A549 (cell line): ENCODE results near the gene NFRKB. TPM values are rescaled to one million over a fixed set of nuclear protein-coding genes. Genes with fewer than 3 reads are reported as not detected.

ENCODE experiments used
- ATAC-seq, 2 experiments: fragments of 200-7000 bp in 1 of 2; fragments of >200 bp in 1 of 2; cut with Nextera tagmentation in 1 of 2; cut with Tn5 transposase in 1 of 2; 3 replicates each; pipeline versions ENCODE4 v1.8.0 to v1.9.1; 2018 to 2020; ENCODE audit warnings: mild to moderate bottlenecking in 1 of 2, moderate library complexity in 1 of 2
- CTCF ChIA-PET: fragments of 300-600 bp; sonication (Branson Sonifier 250); formaldehyde crosslinking; extraction: SDS; loops from one replicate; lab custom pipeline; 2021; ENCODE audit warnings: antibody characterized with exemption, inconsistent platforms; lab: Yijun Ruan, JAX
- POLR2A ChIA-PET: fragments of 350-600 bp; formaldehyde crosslinking; extraction: SDS; loops from one replicate; lab custom pipeline; 2021; ENCODE audit warnings: antibody characterized with exemption, inconsistent platforms; lab: Yijun Ruan, JAX
- DNase-seq, 2 experiments: peaks; one replicate each; pipeline versions ENCODE4 v3.0.0 to v3.0.0-alpha.2; 2011 to 2016; ENCODE audit warnings: low read depth in 1 of 2, low spot score in 1 of 2
- FAIRE-seq: peaks from 2 replicates; lab custom pipeline; 2011; peaks lifted over from hg19 to GRCh38; lab: Jason Lieb, UNC
- H3K27ac ChIP-seq, 2 experiments: fragments of >200 bp; sonication (Bioruptor Twin); formaldehyde crosslinking; 3 replicates each; pipeline ENCODE4 v1.5.1; 2016 to 2017
- H3K4me1 ChIP-seq: fragments of >200 bp; sonication (Bioruptor Twin); formaldehyde crosslinking; 3 replicates; pipeline ENCODE4 v1.6.1; 2016
- H3K4me2 ChIP-seq: fragments of >200 bp; sonication (Bioruptor Twin); formaldehyde crosslinking; 3 replicates; pipeline ENCODE4 v1.6.1; 2016
- H3K4me3 ChIP-seq: fragments of >200 bp; sonication (Bioruptor Twin); formaldehyde crosslinking; 3 replicates; pipeline ENCODE4 v1.5.1; 2016
- H3K9me3 ChIP-seq: fragments of >200 bp; sonication (Bioruptor Twin); formaldehyde crosslinking; 3 replicates; pipeline ENCODE4 v1.6.1; 2016
- BHLHE40 ChIP-seq: IDR thresholded peaks from 2 replicates; pipeline ENCODE4 v1.6.1; 2012; ENCODE audit warnings: low read depth, low read length, inconsistent platforms
- CBX2 ChIP-seq: fragments of 200-600 bp; sonication (generic); IDR thresholded peaks from 2 replicates; pipeline ENCODE4 v1.6.1; 2016; ENCODE audit warnings: low read depth, mild to moderate bottlenecking, borderline replicate concordance
- GATA3 ChIP-seq: IDR thresholded peaks from 2 replicates; pipeline ENCODE4 v1.6.1; 2012; ENCODE audit warnings: borderline replicate concordance
- HEYL ChIP-seq: fragments of 250-450 bp; sonication (Bioruptor Pico); IDR thresholded peaks from 2 replicates; pipeline ENCODE4 v1.8.0; 2021; ENCODE audit warnings: mild to moderate bottlenecking, moderate library complexity
- HOXB13 ChIP-seq: fragments of 250-450 bp; sonication (Bioruptor Pico); IDR thresholded peaks from 2 replicates; pipeline ENCODE4 v1.5.0; 2020; ENCODE audit warnings: low read depth, mild to moderate bottlenecking, moderate library complexity
- JUNB ChIP-seq: fragments of >200 bp; sonication (Bioruptor Twin); formaldehyde crosslinking; IDR thresholded peaks from 2 replicates; pipeline ENCODE4 v1.6.1; 2016
- NFE2L2 ChIP-seq: fragments of 150-350 bp; conservative IDR thresholded peaks from 2 replicates; pipeline ENCODE4 v1.6.1; 2014; ENCODE audit warnings: low read length
- RAD21 ChIP-seq, 2 experiments: fragments of >200 bp in 1 of 2; sonication (Bioruptor Twin) in 1 of 2; formaldehyde crosslinking in 1 of 2; IDR thresholded peaks in 1 of 2; conservative IDR thresholded peaks in 1 of 2; 2 replicates in 1 of 2; 3 replicates in 1 of 2; pipeline ENCODE4 v1.6.1; 2012 to 2018; ENCODE audit warnings: inconsistent platforms in 1 of 2
- ZFP36 ChIP-seq: fragments of 450-650 bp; IDR thresholded peaks from 2 replicates; pipeline ENCODE4 v1.6.1; 2014; ENCODE audit warnings: borderline replicate concordance; ENCODE audit not compliant: partially characterized antibody
- ZSCAN20 ChIP-seq: fragments of 250-450 bp; sonication (Bioruptor Pico); IDR thresholded peaks from 2 replicates; pipeline ENCODE4 v1.8.0; 2022; ENCODE audit warnings: mild to moderate bottlenecking, moderate library complexity
- WGBS: methylation state at CpG from one replicate; pipeline ENCODE4 v1.1.6; 2017; ENCODE audit errors: missing lambda C conversion rate; 5-methylcytosine and 5-hydroxymethylcytosine counted together
- polyA plus RNA-seq, 4 experiments: library from polyadenylated mRNA; depleted of rRNA in 3 of 4; stranded (reverse); fragments of >200 nt; fragmentation: RNase III in 1 of 4; extraction: RNeasy Plus Mini Kit Qiagen cat#74134 plus additional on column Dnase treatment in 1 of 4; gene quantifications; 2 replicates in 3 of 4; 3 replicates in 1 of 4; pipeline ENCODE4 v1.2.3, GENCODE V29; 2011 to 2017
- TF ChIP-seq, protein P1 (sequence below): fragments of >200 bp; sonication (Bioruptor Twin); formaldehyde crosslinking; IDR thresholded peaks from 3 replicates; pipeline ENCODE4 v1.5.1; 2016
- TF ChIP-seq, protein P2 (sequence below): IDR thresholded peaks from 2 replicates; pipeline ENCODE4 v1.6.1; 2012
- TF ChIP-seq, protein P3 (sequence below): fragments of 250-450 bp; sonication (Bioruptor Pico); IDR thresholded peaks from 2 replicates; pipeline ENCODE4 v1.5.0; 2021; ENCODE audit warnings: mild to moderate bottlenecking, moderate library complexity, borderline replicate concordance
- TF ChIP-seq, protein P4 (sequence below): fragments of 450-650 bp; IDR thresholded peaks from 2 replicates; pipeline ENCODE4 v1.6.1; 2014; ENCODE audit warnings: antibody characterized with exemption
- TF ChIP-seq, protein P5 (sequence below): fragments of >200 bp; sonication (Bioruptor Twin); formaldehyde crosslinking; IDR thresholded peaks from 3 replicates; pipeline ENCODE4 v1.6.1; 2016
- TF ChIP-seq, protein P6 (sequence below): IDR thresholded peaks from 2 replicates; pipeline ENCODE4 v1.6.1; 2012
- TF ChIP-seq, protein P7 (sequence below): IDR thresholded peaks from 2 replicates; pipeline ENCODE4 v1.6.1; 2012; ENCODE audit warnings: low read depth, borderline replicate concordance

Gene NFRKB
- polyA plus RNA-seq, 2 of the 4 experiments (the other 2 are of a cell fraction): 10.2 to 12.6 TPM

DNA sequence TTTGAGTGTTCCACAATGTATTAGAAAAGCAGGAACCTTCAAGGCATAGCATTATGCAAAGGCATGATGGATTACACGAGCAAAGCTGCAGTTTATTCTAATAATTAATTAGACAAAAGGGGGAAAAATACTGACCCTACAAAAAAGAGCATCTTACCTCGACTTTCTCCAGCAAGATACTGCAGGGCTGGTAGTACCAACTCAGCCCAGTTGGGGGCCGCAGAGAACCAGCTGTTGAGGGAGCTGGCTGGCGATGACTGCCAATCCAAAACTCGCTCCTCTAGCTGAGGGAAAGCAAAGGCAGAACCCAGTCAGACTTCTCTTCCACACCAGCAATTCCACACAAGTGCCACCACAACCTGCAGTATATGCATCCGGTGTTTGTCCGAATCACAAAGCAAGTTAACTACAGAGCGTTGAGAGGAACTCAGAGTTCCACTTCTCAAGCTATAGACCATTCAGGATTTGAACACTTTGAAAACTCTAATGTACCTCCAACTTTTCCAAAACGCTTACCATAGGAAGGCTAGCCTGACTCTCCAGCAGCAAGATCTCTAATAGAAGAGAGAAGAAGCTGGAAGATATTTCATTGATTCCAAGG is 13.7 kb downstream of the NFRKB start:
- Histone ChIP-seq H3K4me3 (no peak overlapping the region), H3K27ac (no peak overlapping the region), H3K4me1 (no peaks in the 10 kb centered on the region), H3K9me3 (no peaks in the 10 kb centered on the region), H3K4me2 (no peak overlapping the region)
- 56% methylated on average over 8 of the region's 9 CpGs for WGBS
- ATAC-seq: peak; percentile 77 to 91; a peak in 5 of 6 replicates
- DNase-seq: peak; percentile 27 to 51
- POLR2A ChIA-PET: interaction anchor here (1.0 to 1.2 kb wide), 3 partner anchors 14 to 250 kb away, joined by 3 read pairs; no protein-coding TSS in a partner anchor
- no peak for TF ChIP-seq HOXB13
- TF ChIP-seq, protein P1, sequence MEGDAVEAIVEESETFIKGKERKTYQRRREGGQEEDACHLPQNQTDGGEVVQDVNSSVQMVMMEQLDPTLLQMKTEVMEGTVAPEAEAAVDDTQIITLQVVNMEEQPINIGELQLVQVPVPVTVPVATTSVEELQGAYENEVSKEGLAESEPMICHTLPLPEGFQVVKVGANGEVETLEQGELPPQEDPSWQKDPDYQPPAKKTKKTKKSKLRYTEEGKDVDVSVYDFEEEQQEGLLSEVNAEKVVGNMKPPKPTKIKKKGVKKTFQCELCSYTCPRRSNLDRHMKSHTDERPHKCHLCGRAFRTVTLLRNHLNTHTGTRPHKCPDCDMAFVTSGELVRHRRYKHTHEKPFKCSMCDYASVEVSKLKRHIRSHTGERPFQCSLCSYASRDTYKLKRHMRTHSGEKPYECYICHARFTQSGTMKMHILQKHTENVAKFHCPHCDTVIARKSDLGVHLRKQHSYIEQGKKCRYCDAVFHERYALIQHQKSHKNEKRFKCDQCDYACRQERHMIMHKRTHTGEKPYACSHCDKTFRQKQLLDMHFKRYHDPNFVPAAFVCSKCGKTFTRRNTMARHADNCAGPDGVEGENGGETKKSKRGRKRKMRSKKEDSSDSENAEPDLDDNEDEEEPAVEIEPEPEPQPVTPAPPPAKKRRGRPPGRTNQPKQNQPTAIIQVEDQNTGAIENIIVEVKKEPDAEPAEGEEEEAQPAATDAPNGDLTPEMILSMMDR: peak; percentile 38
- peak; percentile 38 to 58; a peak in 4 of 5 replicates for TF ChIP-seq RAD21 (conservative IDR thresholded peaks at IDR 0.05 in 1 of 2, IDR thresholded peaks at IDR 0.05 in 1 of 2)
- TF ChIP-seq, protein P2, sequence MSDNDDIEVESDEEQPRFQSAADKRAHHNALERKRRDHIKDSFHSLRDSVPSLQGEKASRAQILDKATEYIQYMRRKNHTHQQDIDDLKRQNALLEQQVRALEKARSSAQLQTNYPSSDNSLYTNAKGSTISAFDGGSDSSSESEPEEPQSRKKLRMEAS: no peak
- TF ChIP-seq ZFP36: no peak
- no peak for TF ChIP-seq GATA3
- TF ChIP-seq, protein P3, sequence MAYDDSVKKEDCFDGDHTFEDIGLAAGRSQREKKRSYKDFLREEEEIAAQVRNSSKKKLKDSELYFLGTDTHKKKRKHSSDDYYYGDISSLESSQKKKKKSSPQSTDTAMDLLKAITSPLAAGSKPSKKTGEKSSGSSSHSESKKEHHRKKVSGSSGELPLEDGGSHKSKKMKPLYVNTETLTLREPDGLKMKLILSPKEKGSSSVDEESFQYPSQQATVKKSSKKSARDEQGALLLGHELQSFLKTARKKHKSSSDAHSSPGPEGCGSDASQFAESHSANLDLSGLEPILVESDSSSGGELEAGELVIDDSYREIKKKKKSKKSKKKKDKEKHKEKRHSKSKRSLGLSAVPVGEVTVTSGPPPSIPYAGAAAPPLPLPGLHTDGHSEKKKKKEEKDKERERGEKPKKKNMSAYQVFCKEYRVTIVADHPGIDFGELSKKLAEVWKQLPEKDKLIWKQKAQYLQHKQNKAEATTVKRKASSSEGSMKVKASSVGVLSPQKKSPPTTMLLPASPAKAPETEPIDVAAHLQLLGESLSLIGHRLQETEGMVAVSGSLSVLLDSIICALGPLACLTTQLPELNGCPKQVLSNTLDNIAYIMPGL (CRISPR knock-in tag): no peak
- TF ChIP-seq NFE2L2: no peak
- TF ChIP-seq, protein P4, sequence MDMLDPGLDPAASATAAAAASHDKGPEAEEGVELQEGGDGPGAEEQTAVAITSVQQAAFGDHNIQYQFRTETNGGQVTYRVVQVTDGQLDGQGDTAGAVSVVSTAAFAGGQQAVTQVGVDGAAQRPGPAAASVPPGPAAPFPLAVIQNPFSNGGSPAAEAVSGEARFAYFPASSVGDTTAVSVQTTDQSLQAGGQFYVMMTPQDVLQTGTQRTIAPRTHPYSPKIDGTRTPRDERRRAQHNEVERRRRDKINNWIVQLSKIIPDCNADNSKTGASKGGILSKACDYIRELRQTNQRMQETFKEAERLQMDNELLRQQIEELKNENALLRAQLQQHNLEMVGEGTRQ: no peak
- no peak for FAIRE-seq
- CTCF ChIA-PET: interaction anchor here (0.8 to 3.1 kb wide), 12 partner anchors 8 to 971 kb away, joined by 3 to 12 read pairs (median 4); partner anchors contain the start of gene NFRKB

DNA sequence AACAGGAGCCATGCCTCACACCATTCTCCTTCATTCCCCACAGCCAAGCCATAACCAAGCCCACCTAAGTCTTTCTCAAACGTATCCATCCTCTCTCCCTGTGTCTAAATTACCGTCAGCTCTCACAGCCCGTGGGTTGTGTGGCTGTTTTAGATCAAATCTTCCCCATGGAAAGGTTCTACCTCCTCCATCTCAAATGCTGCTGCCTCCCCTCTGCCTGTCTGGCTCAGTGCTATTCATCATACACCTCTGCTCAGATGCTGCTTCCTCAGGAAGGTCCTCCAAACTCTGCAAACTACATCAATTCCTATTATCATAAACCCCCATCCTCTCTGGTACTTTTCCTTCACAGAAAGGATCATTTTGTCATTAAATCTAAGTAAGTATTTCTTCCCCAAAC is 15.1 kb downstream of the NFRKB start:
- no peak for TF ChIP-seq BHLHE40
- TF ChIP-seq CBX2: no peak
- no peak for TF ChIP-seq HEYL (CRISPR knock-in tag)
- TF ChIP-seq, protein P5, sequence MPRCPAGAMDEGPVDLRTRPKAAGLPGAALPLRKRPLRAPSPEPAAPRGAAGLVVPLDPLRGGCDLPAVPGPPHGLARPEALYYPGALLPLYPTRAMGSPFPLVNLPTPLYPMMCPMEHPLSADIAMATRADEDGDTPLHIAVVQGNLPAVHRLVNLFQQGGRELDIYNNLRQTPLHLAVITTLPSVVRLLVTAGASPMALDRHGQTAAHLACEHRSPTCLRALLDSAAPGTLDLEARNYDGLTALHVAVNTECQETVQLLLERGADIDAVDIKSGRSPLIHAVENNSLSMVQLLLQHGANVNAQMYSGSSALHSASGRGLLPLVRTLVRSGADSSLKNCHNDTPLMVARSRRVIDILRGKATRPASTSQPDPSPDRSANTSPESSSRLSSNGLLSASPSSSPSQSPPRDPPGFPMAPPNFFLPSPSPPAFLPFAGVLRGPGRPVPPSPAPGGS: no peak
- TF ChIP-seq JUNB: no peak
- no peak for TF ChIP-seq ZSCAN20 (CRISPR knock-in tag)
- TF ChIP-seq, protein P6, sequence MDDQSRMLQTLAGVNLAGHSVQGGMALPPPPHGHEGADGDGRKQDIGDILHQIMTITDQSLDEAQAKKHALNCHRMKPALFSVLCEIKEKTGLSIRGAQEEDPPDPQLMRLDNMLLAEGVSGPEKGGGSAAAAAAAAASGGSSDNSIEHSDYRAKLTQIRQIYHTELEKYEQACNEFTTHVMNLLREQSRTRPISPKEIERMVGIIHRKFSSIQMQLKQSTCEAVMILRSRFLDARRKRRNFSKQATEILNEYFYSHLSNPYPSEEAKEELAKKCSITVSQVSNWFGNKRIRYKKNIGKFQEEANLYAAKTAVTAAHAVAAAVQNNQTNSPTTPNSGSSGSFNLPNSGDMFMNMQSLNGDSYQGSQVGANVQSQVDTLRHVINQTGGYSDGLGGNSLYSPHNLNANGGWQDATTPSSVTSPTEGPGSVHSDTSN: no peak
- TF ChIP-seq, protein P7, sequence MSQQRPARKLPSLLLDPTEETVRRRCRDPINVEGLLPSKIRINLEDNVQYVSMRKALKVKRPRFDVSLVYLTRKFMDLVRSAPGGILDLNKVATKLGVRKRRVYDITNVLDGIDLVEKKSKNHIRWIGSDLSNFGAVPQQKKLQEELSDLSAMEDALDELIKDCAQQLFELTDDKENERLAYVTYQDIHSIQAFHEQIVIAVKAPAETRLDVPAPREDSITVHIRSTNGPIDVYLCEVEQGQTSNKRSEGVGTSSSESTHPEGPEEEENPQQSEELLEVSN: no peak
- TF ChIP-seq ZFP36: no peak
- CTCF ChIA-PET: no interaction called here
- no peak for FAIRE-seq

More for the DNA sequence above, 15.1 kb downstream of the NFRKB start:
- no peak overlapping the region for H3K4me2 ChIP-seq
- 86% methylated on average over 3 of the region's 3 CpGs for WGBS
- POLR2A ChIA-PET: no interaction called here
- no peak overlapping the region for H3K27ac ChIP-seq
- H3K4me1 ChIP-seq: no peaks in the 10 kb centered on the region
- ATAC-seq (no peak), DNase-seq (no peak)
- no peak overlapping the region for H3K4me3 ChIP-seq
- H3K9me3 ChIP-seq: no peaks in the 10 kb centered on the region
